Measurements from ENCODE around the gene PRKAR1A.

GRCh38 chr17:68534695-68535088, 22.5 kb downstream of the PRKAR1A start:
- TF ChIP-seq CTCF (conservative IDR thresholded peaks at IDR 0.05) (no peak), ZFX (IDR thresholded peaks at IDR 0.05) (no peak)

Data from C4-2B (cell line).